Measurements from ENCODE around the gene KCNH1. TPM values are rescaled to one million over a fixed set of nuclear protein-coding genes. Genes with fewer than 3 reads are reported as not detected.

The KCNH1 gene
- polyA plus RNA-seq, 1 donor = 0.25 TPM

- 93% methylated on average over 2 of the region's 5 CpGs for WGBS (ENCODE audit: insufficient coverage, low lambda C conversion rate)
- Histone ChIP-seq H3K9me3 (ENCODE audit: control insufficient read depth, low read depth, low read length) (no peaks in the 10 kb centered on the region), H3K27me3 (ENCODE audit: control insufficient read depth, insufficient read depth, low read length) (no peaks in the 10 kb centered on the region), H3K4me1 (ENCODE audit: control insufficient read depth, insufficient read depth, low read length) (no peaks in the 10 kb centered on the region), H3K4me3 (ENCODE audit: low read length) (no peak overlapping the region), H3K36me3 (ENCODE audit: control insufficient read depth, insufficient read depth, low read length) (no peaks in the 10 kb centered on the region), H3K27ac (ENCODE audit: low read length) (no peak overlapping the region)
- no peak for DNase-seq
Observed at GRCh38 chr1:210841926-210842625, 291.9 kb downstream of the KCNH1 start.

- no peaks in the 10 kb centered on the region for H3K36me3 ChIP-seq (ENCODE audit: control insufficient read depth, insufficient read depth, low read length)
- no peaks in the 10 kb centered on the region for H3K27me3 ChIP-seq (ENCODE audit: control insufficient read depth, insufficient read depth, low read length)
- H3K27ac ChIP-seq (ENCODE audit: low read length) = no peak overlapping the region
- no peak for DNase-seq
- H3K4me3 ChIP-seq (ENCODE audit: low read length) = no peak overlapping the region
- H3K4me1 ChIP-seq (ENCODE audit: control insufficient read depth, insufficient read depth, low read length) = no peaks in the 10 kb centered on the region
- no peaks in the 10 kb centered on the region for H3K9me3 ChIP-seq (ENCODE audit: control insufficient read depth, low read depth, low read length)
- 100% methylated on average over 1 of the region's 6 CpGs for WGBS (ENCODE audit: insufficient coverage, low lambda C conversion rate)
Observed at GRCh38 chr1:210830034-210831028, 303.6 kb downstream of the KCNH1 start.

- Histone ChIP-seq H3K4me3 (ENCODE audit: low read length) (no peak overlapping the region), H3K4me1 (ENCODE audit: control insufficient read depth, insufficient read depth, low read length) (no peaks in the 10 kb centered on the region), H3K27me3 (ENCODE audit: control insufficient read depth, insufficient read depth, low read length) (no peaks in the 10 kb centered on the region), H3K36me3 (ENCODE audit: control insufficient read depth, insufficient read depth, low read length) (no peaks in the 10 kb centered on the region), H3K9me3 (ENCODE audit: control insufficient read depth, low read depth, low read length) (no peaks in the 10 kb centered on the region), H3K27ac (ENCODE audit: low read length) (no peak overlapping the region)
- WGBS (ENCODE audit: insufficient coverage, low lambda C conversion rate) = no CpG with 5 or more reads among the region's 4 CpGs
- no peak for DNase-seq
Observed at GRCh38 chr1:210828996-210829596, 304.9 kb downstream of the KCNH1 start.

- no peak for DNase-seq
- Histone ChIP-seq H3K9me3 (ENCODE audit: control insufficient read depth, low read depth, low read length) (no peaks in the 10 kb centered on the region), H3K36me3 (ENCODE audit: control insufficient read depth, insufficient read depth, low read length) (no peaks in the 10 kb centered on the region), H3K4me1 (ENCODE audit: control insufficient read depth, insufficient read depth, low read length) (no peaks in the 10 kb centered on the region), H3K27ac (ENCODE audit: low read length) (no peak overlapping the region), H3K4me3 (ENCODE audit: low read length) (no peak overlapping the region), H3K27me3 (ENCODE audit: control insufficient read depth, insufficient read depth, low read length) (no peaks in the 10 kb centered on the region)
Observed at GRCh38 chr1:210827481-210827880, 306.5 kb downstream of the KCNH1 start.

- no peak overlapping the region for H3K4me3 ChIP-seq (ENCODE audit: low read length)
- no peaks in the 10 kb centered on the region for H3K36me3 ChIP-seq (ENCODE audit: control insufficient read depth, insufficient read depth, low read length)
- H3K4me1 ChIP-seq (ENCODE audit: control insufficient read depth, insufficient read depth, low read length) = no peaks in the 10 kb centered on the region
- H3K27ac ChIP-seq (ENCODE audit: low read length) = no peak overlapping the region
- H3K9me3 ChIP-seq (ENCODE audit: control insufficient read depth, low read depth, low read length) = no peaks in the 10 kb centered on the region
- no peak for DNase-seq
- no CpG with 5 or more reads among the region's 5 CpGs for WGBS (ENCODE audit: insufficient coverage, low lambda C conversion rate)
- H3K27me3 ChIP-seq (ENCODE audit: control insufficient read depth, insufficient read depth, low read length) = no peaks in the 10 kb centered on the region
Observed at GRCh38 chr1:210826686-210827085, 307.3 kb downstream of the KCNH1 start.

- H3K27me3 ChIP-seq (ENCODE audit: control insufficient read depth, insufficient read depth, low read length) = no peaks in the 10 kb centered on the region
- no peaks in the 10 kb centered on the region for H3K9me3 ChIP-seq (ENCODE audit: control insufficient read depth, low read depth, low read length)
- H3K4me3 ChIP-seq (ENCODE audit: low read length) = no peak overlapping the region
- no peak overlapping the region for H3K27ac ChIP-seq (ENCODE audit: low read length)
- no CpG with 5 or more reads among the region's 1 CpG for WGBS (ENCODE audit: insufficient coverage, low lambda C conversion rate)
- H3K4me1 ChIP-seq (ENCODE audit: control insufficient read depth, insufficient read depth, low read length) = no peaks in the 10 kb centered on the region
- H3K36me3 ChIP-seq (ENCODE audit: control insufficient read depth, insufficient read depth, low read length) = no peaks in the 10 kb centered on the region
- DNase-seq = no peak
Observed at GRCh38 chr1:210822932-210823331, 311.0 kb downstream of the KCNH1 start.

GRCh38 chr1:210822241-210822640, 311.7 kb downstream of the KCNH1 start:
- WGBS (ENCODE audit: insufficient coverage, low lambda C conversion rate) = 14% methylated on average over 1 of the region's 2 CpGs
- Histone ChIP-seq H3K27me3 (ENCODE audit: control insufficient read depth, insufficient read depth, low read length) (no peaks in the 10 kb centered on the region), H3K36me3 (ENCODE audit: control insufficient read depth, insufficient read depth, low read length) (no peaks in the 10 kb centered on the region), H3K4me1 (ENCODE audit: control insufficient read depth, insufficient read depth, low read length) (no peaks in the 10 kb centered on the region), H3K4me3 (ENCODE audit: low read length) (no peak overlapping the region), H3K9me3 (ENCODE audit: control insufficient read depth, low read depth, low read length) (no peaks in the 10 kb centered on the region), H3K27ac (ENCODE audit: low read length) (no peak overlapping the region)
- no peak for DNase-seq

GRCh38 chr1:210821615-210822014, 312.3 kb downstream of the KCNH1 start:
- H3K9me3 ChIP-seq (ENCODE audit: control insufficient read depth, low read depth, low read length) = no peaks in the 10 kb centered on the region
- no peak for DNase-seq
- H3K27ac ChIP-seq (ENCODE audit: low read length) = no peak overlapping the region
- no peaks in the 10 kb centered on the region for H3K4me1 ChIP-seq (ENCODE audit: control insufficient read depth, insufficient read depth, low read length)
- 100% methylated on average over 1 of the region's 3 CpGs for WGBS (ENCODE audit: insufficient coverage, low lambda C conversion rate)
- H3K4me3 ChIP-seq (ENCODE audit: low read length) = no peak overlapping the region
- H3K36me3 ChIP-seq (ENCODE audit: control insufficient read depth, insufficient read depth, low read length) = no peaks in the 10 kb centered on the region
- H3K27me3 ChIP-seq (ENCODE audit: control insufficient read depth, insufficient read depth, low read length) = no peaks in the 10 kb centered on the region

GRCh38 chr1:210819266-210819665, 314.7 kb downstream of the KCNH1 start:
- H3K36me3 ChIP-seq (ENCODE audit: control insufficient read depth, insufficient read depth, low read length) = no peaks in the 10 kb centered on the region
- H3K9me3 ChIP-seq (ENCODE audit: control insufficient read depth, low read depth, low read length) = no peaks in the 10 kb centered on the region
- no peak overlapping the region for H3K27ac ChIP-seq (ENCODE audit: low read length)
- no peak overlapping the region for H3K4me3 ChIP-seq (ENCODE audit: low read length)
- H3K27me3 ChIP-seq (ENCODE audit: control insufficient read depth, insufficient read depth, low read length) = no peaks in the 10 kb centered on the region
- WGBS (ENCODE audit: insufficient coverage, low lambda C conversion rate) = 83% methylated on average over 2 of the region's 4 CpGs
- no peak for DNase-seq
- no peaks in the 10 kb centered on the region for H3K4me1 ChIP-seq (ENCODE audit: control insufficient read depth, insufficient read depth, low read length)

- Histone ChIP-seq H3K27me3 (ENCODE audit: control insufficient read depth, insufficient read depth, low read length) (no peaks in the 10 kb centered on the region), H3K9me3 (ENCODE audit: control insufficient read depth, low read depth, low read length) (no peaks in the 10 kb centered on the region), H3K27ac (ENCODE audit: low read length) (no peak overlapping the region), H3K36me3 (ENCODE audit: control insufficient read depth, insufficient read depth, low read length) (no peaks in the 10 kb centered on the region), H3K4me3 (ENCODE audit: low read length) (no peak overlapping the region), H3K4me1 (ENCODE audit: control insufficient read depth, insufficient read depth, low read length) (no peaks in the 10 kb centered on the region)
- WGBS (ENCODE audit: insufficient coverage, low lambda C conversion rate) = no CpG with 5 or more reads among the region's 2 CpGs
- no peak for DNase-seq
Observed at GRCh38 chr1:210817385-210818275, 316.3 kb downstream of the KCNH1 start.

Data from large intestine (tissue), 3 donors.